Lower lobe of right lung (tissue), 2 donors: ENCODE data around the gene PIH1D2. TPM values are rescaled to one million over a fixed set of nuclear protein-coding genes. Genes with fewer than 3 reads are reported as not detected.
"Not testable (repeated sequence)": the region's sequence is repeated elsewhere in the genome, so short reads cannot be mapped to it uniquely, and the experiment has no call there.

Source experiments
- ATAC-seq, 2 donors: fragments of 200-7000 bp; cut with Tn5 transposase; one replicate each; pipeline ENCODE4 v1.9.1; 2020 to 2022; ENCODE audit warnings: mild to moderate bottlenecking in 2 of 2, moderate library complexity in 2 of 2
- DNase-seq: peaks from one replicate; pipeline ENCODE4 v3.0.0-alpha.2; 2020
- H3K27ac ChIP-seq: fragments of 200-600 bp; one replicate; pipeline ENCODE4 v1.8.0; 2022
- H3K27me3 ChIP-seq: fragments of 200-600 bp; one replicate; pipeline ENCODE4 v1.8.0; 2022; ENCODE audit warnings: low read depth
- H3K36me3 ChIP-seq: fragments of 200-600 bp; one replicate; pipeline ENCODE4 v1.8.0; 2022; ENCODE audit warnings: mild to moderate bottlenecking
- H3K4me1 ChIP-seq: fragments of 200-600 bp; one replicate; pipeline ENCODE4 v1.8.0; 2022
- H3K4me3 ChIP-seq: fragments of 200-600 bp; one replicate; pipeline ENCODE4 v1.8.0; 2022; ENCODE audit warnings: mild to moderate bottlenecking
- H3K9me3 ChIP-seq: fragments of 200-600 bp; one replicate; pipeline ENCODE4 v1.8.0; 2022
- CTCF ChIP-seq: fragments of 200-600 bp; IDR thresholded peaks from one replicate; pipeline ENCODE4 v1.8.0; 2022; ENCODE audit warnings: antibody characterized with exemption, mild to moderate bottlenecking
- intact Hi-C: fragments of 100-400 bp; cut with DNase I; formaldehyde crosslinking; loops from one replicate; pipeline ENCODE4 v1.11.0; 2022
- total RNA-seq: library from RNA; stranded (reverse); fragmentation: NEBNext Ultra II Directional; extraction: Animal tissue kit (Norgen Biotek cat#: 25700); gene quantifications from one replicate; pipeline ENCODE4 v1.2.1, GENCODE V29; 2021
- donor health status: DM: no; HTN: yes; CAD: no; lungs with severe emphysema.

Gene PIH1D2
- total RNA-seq, 1 donor from 2014 or later = 6.4 TPM

- no peak for TF ChIP-seq CTCF
- H3K36me3 ChIP-seq = peaks cover 86% of the 10 kb centered on the region
- no peak overlapping the region for H3K27ac ChIP-seq
- H3K4me3 ChIP-seq = no peak overlapping the region
- no peaks in the 10 kb centered on the region for H3K4me1 ChIP-seq
- no peak for ATAC-seq
- DNase-seq = no peak
- intact Hi-C loops = no loop called here
- no peaks in the 10 kb centered on the region for H3K9me3 ChIP-seq
- H3K27me3 ChIP-seq = no peaks in the 10 kb centered on the region
Observed at GRCh38 chr11:112042161-112042960, 31.5 kb downstream of the PIH1D2 start.

- DNase-seq = no peak
- H3K36me3 ChIP-seq = peaks cover 80% of the 10 kb centered on the region
- intact Hi-C loops = no loop called here
Observed at GRCh38 chr11:112037527-112037926, 36.3 kb downstream of the PIH1D2 start.

DNA sequence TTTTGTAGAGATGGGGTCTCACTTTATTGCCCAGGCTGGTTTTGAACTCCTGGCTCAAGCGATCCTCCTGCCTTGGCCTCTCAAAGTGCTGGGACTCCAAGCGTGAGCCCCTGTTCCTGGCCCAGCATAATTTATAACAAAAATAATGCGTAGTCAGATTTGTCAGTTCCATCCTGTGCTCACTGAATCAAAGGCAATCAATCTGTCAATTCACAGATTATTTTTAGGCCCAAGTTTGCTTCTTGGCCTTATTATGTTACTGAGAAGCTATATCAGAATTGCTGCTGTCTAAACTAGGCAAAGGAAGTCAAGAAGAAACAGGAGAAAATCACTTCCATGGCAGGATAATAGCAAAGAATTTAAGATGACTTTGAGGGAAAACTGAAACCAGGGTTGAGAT, 39.9 kb downstream of the PIH1D2 start:
- no peaks in the 10 kb centered on the region for H3K4me1 ChIP-seq
- intact Hi-C loops = no loop called here

More at GRCh38 chr11:112037527-112037926, 36.3 kb downstream of the PIH1D2 start:
- H3K27me3 ChIP-seq = no peaks in the 10 kb centered on the region
- no peak for ATAC-seq
- no peaks in the 10 kb centered on the region for H3K4me1 ChIP-seq
- no peak overlapping the region for H3K27ac ChIP-seq
- no peak overlapping the region for H3K4me3 ChIP-seq
- H3K9me3 ChIP-seq = no peaks in the 10 kb centered on the region
- no peak for TF ChIP-seq CTCF

GRCh38 chr11:112029460-112029859, 44.4 kb downstream of the PIH1D2 start:
- Histone ChIP-seq H3K4me3 (no peak overlapping the region), H3K27me3 (no peaks in the 10 kb centered on the region), H3K4me1 (peaks cover 6% of the 10 kb centered on the region), H3K9me3 (no peaks in the 10 kb centered on the region), H3K27ac (no peak overlapping the region), H3K36me3 (peaks cover 65% of the 10 kb centered on the region)
- DNase-seq (no peak), ATAC-seq (no peak)
- no peak for TF ChIP-seq CTCF
- intact Hi-C loops = no loop called here

More for the DNA sequence above, 39.9 kb downstream of the PIH1D2 start:
- ATAC-seq = no peak
- no peak for DNase-seq
- Histone ChIP-seq H3K27ac (no peak overlapping the region), H3K4me3 (no peak overlapping the region), H3K27me3 (no peaks in the 10 kb centered on the region), H3K9me3 (no peaks in the 10 kb centered on the region), H3K36me3 (peaks cover 92% of the 10 kb centered on the region)
- TF ChIP-seq CTCF = no peak

- DNase-seq, H3K27me3 ChIP-seq, H3K9me3 ChIP-seq, intact Hi-C loops, H3K4me3 ChIP-seq, ATAC-seq, H3K27ac ChIP-seq: not testable (repeated sequence)
- Histone ChIP-seq H3K36me3 (peaks cover 40% of the 10 kb centered on the region), H3K4me1 (peaks cover 14% of the 10 kb centered on the region)
Observed at GRCh38 chr11:112026784-112027410, 46.9 kb downstream of the PIH1D2 start.

DNA sequence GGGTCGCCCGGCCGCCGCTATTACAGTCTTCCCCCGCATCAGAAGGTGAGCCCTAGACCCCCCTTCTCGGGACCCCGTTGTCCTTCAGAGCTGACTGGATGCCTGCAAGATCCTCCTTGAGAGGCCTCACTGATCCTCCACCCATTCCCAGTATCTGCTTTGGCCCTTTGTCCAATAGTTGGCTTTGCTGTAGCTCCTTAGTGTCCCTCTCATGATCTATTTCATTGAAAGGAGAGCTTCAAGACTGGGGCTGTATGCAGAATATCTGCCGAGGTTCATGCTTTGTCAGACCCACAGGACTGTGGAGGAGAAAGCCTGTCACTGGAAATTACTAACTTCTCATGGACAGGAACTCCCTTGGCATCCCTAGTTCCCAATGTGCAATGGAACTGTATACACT, 48.1 kb downstream of the PIH1D2 start:
- intact Hi-C loops = no loop called here
- DNase-seq = no peak

More for the DNA sequence above, 48.1 kb downstream of the PIH1D2 start:
- Histone ChIP-seq H3K27ac (peak overlapping the region; percentile 92), H3K4me3 (peak overlapping the region; percentile 96), H3K9me3 (no peaks in the 10 kb centered on the region), H3K4me1 (peaks cover 14% of the 10 kb centered on the region), H3K27me3 (no peaks in the 10 kb centered on the region), H3K36me3 (peaks cover 37% of the 10 kb centered on the region)
- ATAC-seq = peak; percentile 9 to 23
- no peak for TF ChIP-seq CTCF
